Lower lobe of right lung (tissue), 2 donors: Measurements from ENCODE around the gene BAIAP2L2. TPM values are rescaled to one million over a fixed set of nuclear protein-coding genes. Genes with fewer than 3 reads are reported as not detected.

Experiments used
- ATAC-seq, 2 donors: fragments of 200-7000 bp; cut with Tn5 transposase; one replicate each; pipeline ENCODE4 v1.9.1; 2020 to 2022; ENCODE audit warnings: mild to moderate bottlenecking in 2 of 2, moderate library complexity in 2 of 2
- DNase-seq: peaks from one replicate; pipeline ENCODE4 v3.0.0-alpha.2; 2020
- H3K27ac ChIP-seq: fragments of 200-600 bp; one replicate; pipeline ENCODE4 v1.8.0; 2022
- H3K27me3 ChIP-seq: fragments of 200-600 bp; one replicate; pipeline ENCODE4 v1.8.0; 2022; ENCODE audit warnings: low read depth
- H3K36me3 ChIP-seq: fragments of 200-600 bp; one replicate; pipeline ENCODE4 v1.8.0; 2022; ENCODE audit warnings: mild to moderate bottlenecking
- H3K4me1 ChIP-seq: fragments of 200-600 bp; one replicate; pipeline ENCODE4 v1.8.0; 2022
- H3K4me3 ChIP-seq: fragments of 200-600 bp; one replicate; pipeline ENCODE4 v1.8.0; 2022; ENCODE audit warnings: mild to moderate bottlenecking
- H3K9me3 ChIP-seq: fragments of 200-600 bp; one replicate; pipeline ENCODE4 v1.8.0; 2022
- intact Hi-C: fragments of 100-400 bp; cut with DNase I; formaldehyde crosslinking; loops from one replicate; pipeline ENCODE4 v1.11.0; 2022
- total RNA-seq: library from RNA; stranded (reverse); fragmentation: NEBNext Ultra II Directional; extraction: Animal tissue kit (Norgen Biotek cat#: 25700); gene quantifications from one replicate; pipeline ENCODE4 v1.2.1, GENCODE V29; 2021
- TF ChIP-seq, protein P1 (sequence below): fragments of 200-600 bp; IDR thresholded peaks from one replicate; pipeline ENCODE4 v1.8.0; 2022; ENCODE audit warnings: antibody characterized with exemption, mild to moderate bottlenecking
- donor health status: DM: no; HTN: yes; CAD: no; lungs with severe emphysema.

BAIAP2L2 gene
- total RNA-seq, 1 donor from 2014 or later: 0.44 TPM

DNA sequence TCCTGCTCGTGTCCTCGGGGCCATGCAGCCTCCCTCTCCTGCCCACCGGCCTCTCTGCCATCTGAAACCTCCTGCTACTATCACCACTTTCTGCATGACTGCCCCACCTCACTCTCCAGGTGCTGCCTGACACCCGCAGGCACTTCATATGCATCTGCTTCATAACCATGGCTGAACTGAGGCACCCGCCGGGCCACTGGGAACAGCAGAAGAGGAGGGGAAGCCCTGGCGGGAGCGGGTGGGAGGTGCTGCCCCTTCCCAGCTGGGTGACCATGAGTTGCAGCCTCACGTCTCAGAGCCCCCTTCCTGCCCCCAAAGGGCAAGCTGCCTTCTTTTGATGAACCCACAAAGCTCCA is 75.0 kb downstream of the BAIAP2L2 start:
- TF ChIP-seq, protein P1, sequence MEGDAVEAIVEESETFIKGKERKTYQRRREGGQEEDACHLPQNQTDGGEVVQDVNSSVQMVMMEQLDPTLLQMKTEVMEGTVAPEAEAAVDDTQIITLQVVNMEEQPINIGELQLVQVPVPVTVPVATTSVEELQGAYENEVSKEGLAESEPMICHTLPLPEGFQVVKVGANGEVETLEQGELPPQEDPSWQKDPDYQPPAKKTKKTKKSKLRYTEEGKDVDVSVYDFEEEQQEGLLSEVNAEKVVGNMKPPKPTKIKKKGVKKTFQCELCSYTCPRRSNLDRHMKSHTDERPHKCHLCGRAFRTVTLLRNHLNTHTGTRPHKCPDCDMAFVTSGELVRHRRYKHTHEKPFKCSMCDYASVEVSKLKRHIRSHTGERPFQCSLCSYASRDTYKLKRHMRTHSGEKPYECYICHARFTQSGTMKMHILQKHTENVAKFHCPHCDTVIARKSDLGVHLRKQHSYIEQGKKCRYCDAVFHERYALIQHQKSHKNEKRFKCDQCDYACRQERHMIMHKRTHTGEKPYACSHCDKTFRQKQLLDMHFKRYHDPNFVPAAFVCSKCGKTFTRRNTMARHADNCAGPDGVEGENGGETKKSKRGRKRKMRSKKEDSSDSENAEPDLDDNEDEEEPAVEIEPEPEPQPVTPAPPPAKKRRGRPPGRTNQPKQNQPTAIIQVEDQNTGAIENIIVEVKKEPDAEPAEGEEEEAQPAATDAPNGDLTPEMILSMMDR: no peak
- ATAC-seq (no peak), DNase-seq (no peak)
- intact Hi-C loops: no loop called here
- no peak overlapping the region for H3K27ac ChIP-seq
- H3K4me1 ChIP-seq: peaks cover 24% of the 10 kb centered on the region
- no peaks in the 10 kb centered on the region for H3K36me3 ChIP-seq
- no peaks in the 10 kb centered on the region for H3K27me3 ChIP-seq
- H3K9me3 ChIP-seq: no peaks in the 10 kb centered on the region
- no peak overlapping the region for H3K4me3 ChIP-seq

Other genes with a start within 250 kb of the BAIAP2L2 start
- 32.2 TPM for gene MICALL1, start 204.4 kb downstream of the BAIAP2L2 start, total RNA-seq
- 1.2 TPM for gene C22orf23, start 157.1 kb downstream of the BAIAP2L2 start, total RNA-seq
- 60.3 TPM for gene POLR2F, start 157.0 kb downstream of the BAIAP2L2 start, total RNA-seq
- gene SOX10, start 126.1 kb downstream of the BAIAP2L2 start, total RNA-seq: not detected
- gene PICK1, start 53.3 kb downstream of the BAIAP2L2 start, total RNA-seq: 35.4 TPM
- gene SLC16A8, start 26.5 kb downstream of the BAIAP2L2 start, total RNA-seq: 0.24 TPM
- 60.8 TPM for gene PLA2G6, start 71.1 kb upstream of the BAIAP2L2 start, total RNA-seq
- 41.3 TPM for gene MAFF, start 91.3 kb upstream of the BAIAP2L2 start, total RNA-seq
- 77.7 TPM for gene TMEM184B, start 162.3 kb upstream of the BAIAP2L2 start, total RNA-seq
- gene CSNK1E, start 206.7 kb upstream of the BAIAP2L2 start, total RNA-seq: 126 TPM